Loucy (cell line): Measurements from ENCODE around the gene TGFB2.
A peak's percentile ranks its signal among the peaks of the same experiment; 100 is the strongest.

Source experiments
- H2AFZ ChIP-seq: fragments of 200-600 bp; sonication (generic); 2 replicates; pipeline ENCODE4 v1.6.0; 2016; ENCODE audit warnings: antibody characterized with exemption, mild to moderate bottlenecking, low read length, moderate library complexity
- H3F3A ChIP-seq: fragments of 200-600 bp; 2 replicates; pipeline ENCODE4 v1.6.0; 2016; ENCODE audit warnings: antibody characterized with exemption, low read depth, mild to moderate bottlenecking
- H3K27me3 ChIP-seq: fragments of 200-600 bp; sonication (generic); 2 replicates; pipeline ENCODE4 v1.6.1; 2014; ENCODE audit warnings: low read length, mild to moderate bottlenecking; ENCODE audit not compliant: insufficient read depth, poor library complexity, severe bottlenecking
- H3K36me3 ChIP-seq: fragments of 200-600 bp; sonication (generic); 2 replicates; pipeline ENCODE4 v1.6.1; 2016; ENCODE audit warnings: low read length; ENCODE audit not compliant: insufficient read depth
- H3K4me1 ChIP-seq: fragments of 200-600 bp; sonication (generic); 2 replicates; pipeline ENCODE4 v1.5.1; 2014; ENCODE audit warnings: low read length, mild to moderate bottlenecking; ENCODE audit not compliant: insufficient read depth, poor library complexity, severe bottlenecking
- H3K4me2 ChIP-seq: fragments of 200-600 bp; sonication (generic); 2 replicates; pipeline ENCODE4 v1.6.0; 2014; ENCODE audit warnings: antibody characterized with exemption, low read length, low read depth, mild to moderate bottlenecking; ENCODE audit not compliant: poor library complexity, severe bottlenecking
- H3K4me3 ChIP-seq: fragments of 200-600 bp; sonication (generic); 2 replicates; pipeline ENCODE4 v1.5.1; 2014; ENCODE audit warnings: low read length, mild to moderate bottlenecking, mixed read lengths; ENCODE audit not compliant: poor library complexity, severe bottlenecking
- H3K79me2 ChIP-seq: fragments of 200-600 bp; sonication (generic); 2 replicates; pipeline ENCODE4 v1.6.1; 2014; ENCODE audit warnings: low read length; ENCODE audit not compliant: insufficient read depth
- H3K9ac ChIP-seq: fragments of 200-600 bp; sonication (generic); 2 replicates; pipeline ENCODE4 v1.6.0; 2014; ENCODE audit warnings: mild to moderate bottlenecking, low read depth, low read length, moderate library complexity; ENCODE audit not compliant: poor library complexity, severe bottlenecking
- H3K9me2 ChIP-seq: fragments of 200-600 bp; sonication (generic); replicated peaks from 2 replicates; pipeline ENCODE4 v1.6.1; 2016; ENCODE audit warnings: low read depth, low read length, mixed read lengths
- H3K9me3 ChIP-seq: fragments of 200-600 bp; sonication (generic); 2 replicates; pipeline ENCODE4 v1.6.1; 2014; ENCODE audit warnings: mild to moderate bottlenecking, antibody characterized with exemption, low read length, low read depth; ENCODE audit not compliant: insufficient read depth
- H4K20me1 ChIP-seq: fragments of 200-600 bp; sonication (generic); 2 replicates; pipeline ENCODE4 v1.6.0; 2014; ENCODE audit warnings: antibody characterized with exemption, low read length, mild to moderate bottlenecking; ENCODE audit not compliant: insufficient read depth, poor library complexity, severe bottlenecking
- EZH2phosphoT487 ChIP-seq: fragments of 200-600 bp; IDR thresholded peaks from 2 replicates; pipeline ENCODE4 v1.6.1; 2018; ENCODE audit warnings: antibody characterized with exemption, mild to moderate bottlenecking, moderate library complexity, borderline replicate concordance
- TF ChIP-seq, protein P1 (sequence below): fragments of 200-600 bp; sonication (generic); conservative IDR thresholded peaks from 2 replicates; pipeline ENCODE4 v1.5.1; 2014; ENCODE audit warnings: mild to moderate bottlenecking, antibody characterized with exemption, low read length

The TGFB2 gene

GRCh38 chr1:218459878-218460711 lies 115.0 kb downstream of the TGFB2 start:
- Histone ChIP-seq H3K27me3 (no peaks in the 10 kb centered on the region), H3K4me2 (no peak overlapping the region), H2AFZ (no peak overlapping the region; the same call in 1 of the 2 replicates), H4K20me1 (no peaks in the 10 kb centered on the region), H3K9ac (no peak overlapping the region), H3K4me3 (no peak overlapping the region), H3K79me2 (no peaks in the 10 kb centered on the region), H3K9me2 (no peaks in the 10 kb centered on the region), H3F3A (no peaks in the 10 kb centered on the region), H3K4me1 (peaks cover 15% of the 10 kb centered on the region), H3K9me3 (no peaks in the 10 kb centered on the region), H3K36me3 (no peaks in the 10 kb centered on the region)
- TF ChIP-seq, protein P1, sequence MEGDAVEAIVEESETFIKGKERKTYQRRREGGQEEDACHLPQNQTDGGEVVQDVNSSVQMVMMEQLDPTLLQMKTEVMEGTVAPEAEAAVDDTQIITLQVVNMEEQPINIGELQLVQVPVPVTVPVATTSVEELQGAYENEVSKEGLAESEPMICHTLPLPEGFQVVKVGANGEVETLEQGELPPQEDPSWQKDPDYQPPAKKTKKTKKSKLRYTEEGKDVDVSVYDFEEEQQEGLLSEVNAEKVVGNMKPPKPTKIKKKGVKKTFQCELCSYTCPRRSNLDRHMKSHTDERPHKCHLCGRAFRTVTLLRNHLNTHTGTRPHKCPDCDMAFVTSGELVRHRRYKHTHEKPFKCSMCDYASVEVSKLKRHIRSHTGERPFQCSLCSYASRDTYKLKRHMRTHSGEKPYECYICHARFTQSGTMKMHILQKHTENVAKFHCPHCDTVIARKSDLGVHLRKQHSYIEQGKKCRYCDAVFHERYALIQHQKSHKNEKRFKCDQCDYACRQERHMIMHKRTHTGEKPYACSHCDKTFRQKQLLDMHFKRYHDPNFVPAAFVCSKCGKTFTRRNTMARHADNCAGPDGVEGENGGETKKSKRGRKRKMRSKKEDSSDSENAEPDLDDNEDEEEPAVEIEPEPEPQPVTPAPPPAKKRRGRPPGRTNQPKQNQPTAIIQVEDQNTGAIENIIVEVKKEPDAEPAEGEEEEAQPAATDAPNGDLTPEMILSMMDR, result no peak
- no peak for TF ChIP-seq EZH2phosphoT487

DNA sequence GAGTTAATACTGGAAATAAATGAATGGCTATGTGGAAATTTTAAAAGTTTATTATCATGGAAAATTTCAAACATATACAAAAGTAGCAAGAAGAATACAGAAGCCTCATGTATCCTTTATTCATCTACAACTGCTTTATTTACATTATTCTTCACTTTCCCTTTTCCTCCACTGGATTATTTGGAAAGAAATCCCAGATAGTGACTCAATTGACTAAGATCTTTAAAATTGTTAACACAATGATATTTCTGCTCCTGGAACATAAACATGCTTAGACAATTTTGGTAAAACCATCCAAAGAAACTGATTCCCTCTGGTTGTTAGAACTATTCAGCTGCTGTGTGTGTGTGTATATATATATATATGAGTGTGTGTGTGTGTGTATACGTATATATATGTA lies 116.2 kb downstream of the TGFB2 start:
- H3K79me2 ChIP-seq, result no peaks in the 10 kb centered on the region
- H3K27me3 ChIP-seq, result no peaks in the 10 kb centered on the region
- no peak overlapping the region for H3K9ac ChIP-seq
- no peak overlapping the region for H3K4me3 ChIP-seq
- H4K20me1 ChIP-seq, result no peaks in the 10 kb centered on the region
- H3K4me1 ChIP-seq, result peaks cover 15% of the 10 kb centered on the region
- H3K9me3 ChIP-seq, result no peaks in the 10 kb centered on the region
- TF ChIP-seq EZH2phosphoT487, result no peak
- no peak overlapping the region for H2AFZ ChIP-seq
- no peaks in the 10 kb centered on the region for H3F3A ChIP-seq
- H3K36me3 ChIP-seq, result no peaks in the 10 kb centered on the region
- H3K9me2 ChIP-seq, result no peaks in the 10 kb centered on the region
- H3K4me2 ChIP-seq, result no peak overlapping the region

DNA sequence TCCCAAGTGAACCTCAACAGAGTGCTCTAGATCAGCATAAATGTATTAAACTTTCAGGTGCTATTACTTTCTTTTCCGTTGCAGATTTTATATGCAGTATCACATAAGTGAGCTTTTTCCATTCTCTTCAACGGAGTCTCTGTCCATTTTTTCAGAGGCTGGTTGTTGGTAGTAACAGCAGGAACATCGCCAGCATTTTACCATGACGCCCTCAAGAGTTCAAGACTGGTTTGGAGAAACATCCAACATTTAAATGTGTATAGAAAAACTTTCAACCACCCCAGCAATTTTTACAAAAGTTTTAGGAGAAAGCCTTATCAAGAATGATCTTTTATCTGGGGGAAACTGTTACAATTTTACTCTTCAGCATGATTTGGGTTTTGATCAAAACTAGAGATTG lies 117.0 kb downstream of the TGFB2 start:
- Histone ChIP-seq H3K36me3 (no peaks in the 10 kb centered on the region), H3K4me3 (no peak overlapping the region), H3K9me3 (no peaks in the 10 kb centered on the region), H3K79me2 (no peaks in the 10 kb centered on the region), H2AFZ (peak overlapping the region; percentile 7; the same call in 1 of the 2 replicates), H3F3A (no peaks in the 10 kb centered on the region), H3K4me1 (peaks cover 12% of the 10 kb centered on the region), H3K27me3 (no peaks in the 10 kb centered on the region), H4K20me1 (no peaks in the 10 kb centered on the region), H3K9me2 (no peaks in the 10 kb centered on the region), H3K4me2 (no peak overlapping the region), H3K9ac (no peak overlapping the region)
- no peak for TF ChIP-seq EZH2phosphoT487
- TF ChIP-seq, protein P1, result no peak

- H3K4me1 ChIP-seq, result peaks cover 12% of the 10 kb centered on the region
Observed at GRCh38 chr1:218462587-218462986, 117.5 kb downstream of the TGFB2 start.

More at GRCh38 chr1:218462587-218462986, 117.5 kb downstream of the TGFB2 start:
- no peaks in the 10 kb centered on the region for H3K36me3 ChIP-seq
- 0 out of 2 replicates have a peak overlapping the region, but pooled peaks have one; percentile 7 for H2AFZ ChIP-seq
- no peaks in the 10 kb centered on the region for H3K27me3 ChIP-seq
- H3K9me2 ChIP-seq, result no peaks in the 10 kb centered on the region
- H3F3A ChIP-seq, result no peaks in the 10 kb centered on the region
- no peak overlapping the region for H3K4me2 ChIP-seq
- H3K4me3 ChIP-seq, result no peak overlapping the region
- no peaks in the 10 kb centered on the region for H3K9me3 ChIP-seq
- TF ChIP-seq, protein P1, result no peak
- TF ChIP-seq EZH2phosphoT487, result no peak
- H3K9ac ChIP-seq, result no peak overlapping the region
- no peaks in the 10 kb centered on the region for H3K79me2 ChIP-seq
- no peaks in the 10 kb centered on the region for H4K20me1 ChIP-seq
